ENCODE measurements around the gene JAKMIP2.
"Not testable (repeated sequence)": the region's sequence is repeated elsewhere in the genome, so short reads cannot be mapped to it uniquely, and the experiment has no call there.

JAKMIP2 gene

GRCh38 chr5:147743012-147743411 is 39.5 kb downstream of the JAKMIP2 start:
- no peak for DNase-seq

GRCh38 chr5:147742151-147742550 is 40.4 kb downstream of the JAKMIP2 start:
- no peak for DNase-seq

GRCh38 chr5:147740864-147741263 is 41.7 kb downstream of the JAKMIP2 start:
- DNase-seq = no peak

GRCh38 chr5:147737921-147738320 is 44.6 kb downstream of the JAKMIP2 start:
- no peak for DNase-seq

GRCh38 chr5:147735621-147736125 is 46.9 kb downstream of the JAKMIP2 start:
- DNase-seq = no peak

- DNase-seq = no peak
Observed at GRCh38 chr5:147734894-147735293, 47.6 kb downstream of the JAKMIP2 start.

DNA sequence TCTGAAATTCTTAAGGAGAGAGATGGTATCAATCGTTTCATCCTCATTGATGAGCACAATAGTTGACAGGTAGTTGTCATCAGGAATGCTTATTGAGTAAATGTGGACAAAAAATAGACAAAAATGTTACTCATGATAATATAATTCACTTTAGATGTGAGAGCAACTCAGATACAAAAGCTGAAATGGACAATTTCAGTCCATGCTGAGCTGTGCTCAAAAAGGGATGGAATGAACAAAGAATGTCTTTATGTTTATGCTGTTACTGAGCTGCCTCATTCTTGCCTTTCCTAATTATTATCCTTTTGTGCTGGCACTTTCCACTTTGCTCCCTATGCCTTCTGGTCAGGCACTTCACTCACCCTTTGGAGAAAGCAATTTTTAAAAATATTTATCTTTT is 49.5 kb downstream of the JAKMIP2 start:
- DNase-seq = no peak

GRCh38 chr5:147732291-147732883 is 50.1 kb downstream of the JAKMIP2 start:
- no peak for DNase-seq

DNA sequence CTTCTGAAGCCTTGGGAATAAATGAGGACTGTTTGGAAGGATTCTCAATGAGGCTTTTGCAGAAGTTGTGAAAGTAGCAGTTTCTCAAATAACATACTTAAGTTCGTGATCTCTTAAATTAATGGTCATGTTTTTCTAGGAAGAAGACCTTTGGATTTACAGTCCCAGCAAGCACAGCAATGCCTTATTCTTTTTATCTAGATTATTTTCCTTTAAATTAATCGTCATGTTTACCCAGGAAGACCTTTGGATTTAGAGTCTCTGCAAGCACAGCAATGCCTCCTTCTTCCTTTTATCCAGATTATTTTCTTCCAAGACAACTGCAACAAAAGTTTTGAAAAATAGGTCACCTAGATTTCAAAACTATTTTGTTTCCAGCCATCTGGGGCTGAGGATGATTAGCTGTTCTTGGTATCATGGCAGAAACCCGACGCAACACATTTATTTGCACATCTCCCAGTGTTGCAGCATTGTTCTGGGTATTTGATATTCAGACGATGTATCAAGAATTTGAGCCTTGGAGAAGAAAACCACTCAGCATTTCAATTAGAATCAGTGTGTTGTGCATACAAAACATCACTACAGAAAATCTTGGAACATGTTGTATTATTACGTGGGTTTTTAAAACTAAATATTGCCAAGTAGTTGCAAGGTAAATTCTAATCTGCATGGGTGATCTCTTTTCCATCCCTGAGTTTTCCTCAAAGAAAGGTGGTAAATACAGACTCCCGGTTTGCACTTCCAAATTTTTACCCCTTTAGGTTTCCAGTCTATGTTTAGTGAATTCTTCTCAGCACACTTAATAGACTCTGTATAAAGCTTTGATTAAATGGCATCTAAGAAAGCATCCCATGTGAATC is 50.9 kb downstream of the JAKMIP2 start:
- DNase-seq = no peak

DNA sequence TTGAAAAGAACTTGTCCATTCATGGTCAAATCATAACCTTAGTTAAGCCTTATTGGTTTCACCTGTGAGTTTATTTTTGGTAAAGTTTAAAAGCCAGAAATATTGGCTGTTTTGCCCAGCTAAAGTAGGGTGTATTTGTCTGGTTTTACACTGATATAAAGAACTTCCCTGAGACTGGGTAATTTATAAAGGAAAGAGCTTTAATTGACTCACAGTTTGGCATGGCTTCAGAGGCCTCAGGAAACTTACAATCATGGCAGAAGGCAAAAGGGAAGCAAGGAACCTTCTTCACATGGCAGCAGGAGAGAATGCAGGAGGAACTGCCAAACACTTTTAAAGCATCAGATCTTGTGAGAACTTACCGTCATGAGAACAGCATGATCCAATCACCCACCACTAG is 55.3 kb downstream of the JAKMIP2 start:
- no peak for DNase-seq

GRCh38 chr5:147721191-147721960 is 61.2 kb downstream of the JAKMIP2 start:
- not testable (repeated sequence) for DNase-seq

DNA sequence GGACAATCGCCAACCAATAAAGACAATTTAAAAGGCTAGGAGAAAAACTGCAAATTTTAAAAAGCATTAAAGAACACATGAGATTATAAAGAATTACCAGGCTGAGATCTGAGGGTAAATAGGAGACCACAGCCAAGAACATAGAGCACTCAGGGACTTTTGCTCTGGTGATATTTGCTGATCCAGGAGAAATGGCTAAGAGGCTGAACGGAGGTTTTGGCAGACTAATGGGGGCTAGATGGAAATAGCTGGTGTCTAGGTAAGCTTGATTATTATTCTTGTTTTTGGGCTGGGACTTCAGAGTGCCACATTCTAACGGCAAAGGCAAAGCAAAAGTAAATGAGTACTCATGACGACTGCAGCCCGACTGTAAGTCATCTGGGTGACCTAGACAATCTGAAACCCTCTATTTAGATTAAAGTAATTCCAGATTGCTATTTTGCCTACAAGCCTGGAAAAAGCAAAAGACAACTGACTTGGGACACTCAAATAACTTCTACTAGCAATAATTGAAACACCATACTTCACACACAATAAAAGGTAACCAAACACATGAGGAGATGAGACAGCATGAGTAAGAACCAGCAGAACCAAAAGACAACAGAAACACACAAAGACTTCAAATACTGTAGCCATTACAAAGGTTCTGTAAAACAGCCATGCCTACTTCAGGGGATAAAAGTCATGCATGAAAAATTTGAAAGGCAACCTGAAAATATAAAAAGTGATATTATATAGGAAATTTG is 68.8 kb downstream of the JAKMIP2 start:
- no peak for DNase-seq

DNA sequence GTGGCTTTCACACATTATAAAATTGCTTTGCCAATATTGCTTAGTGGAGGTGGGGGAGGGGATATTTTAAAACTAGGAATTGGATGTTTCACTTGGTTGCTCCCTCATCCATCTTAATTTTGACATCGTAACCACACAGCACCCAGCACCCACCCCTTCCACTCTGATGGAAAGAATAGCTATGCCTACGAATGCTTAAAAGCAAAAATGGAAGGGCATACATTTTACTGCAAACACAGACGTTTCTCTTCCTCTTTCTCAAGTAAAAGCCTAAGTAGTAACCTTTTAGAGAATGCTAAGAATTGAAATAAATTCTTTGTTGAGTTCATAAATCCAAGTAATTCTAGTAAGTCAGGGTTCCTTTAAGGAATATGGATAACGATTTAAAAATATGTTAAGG is 69.9 kb downstream of the JAKMIP2 start:
- DNase-seq = no peak

GRCh38 chr5:147712019-147712418 is 70.5 kb downstream of the JAKMIP2 start:
- DNase-seq = no peak

DNA sequence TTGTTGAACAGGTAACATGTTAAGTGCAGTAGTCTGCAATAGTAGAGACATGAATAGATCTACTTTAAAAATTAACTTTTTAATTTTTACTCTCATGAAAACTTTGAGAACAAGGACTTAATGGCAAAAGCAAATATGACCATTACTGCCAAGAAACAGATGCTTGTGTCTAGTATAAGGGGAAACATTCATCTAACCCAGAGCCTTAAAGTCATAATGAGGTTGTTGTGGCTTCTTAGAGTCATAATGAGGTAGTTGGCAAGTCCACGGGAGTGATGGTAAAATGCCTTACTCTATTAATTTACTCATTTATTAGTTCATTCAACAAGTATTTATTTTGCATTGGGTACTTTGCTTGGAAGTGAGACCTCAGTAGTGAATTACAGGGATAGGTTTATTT is 71.5 kb downstream of the JAKMIP2 start:
- no peak for DNase-seq

DNA sequence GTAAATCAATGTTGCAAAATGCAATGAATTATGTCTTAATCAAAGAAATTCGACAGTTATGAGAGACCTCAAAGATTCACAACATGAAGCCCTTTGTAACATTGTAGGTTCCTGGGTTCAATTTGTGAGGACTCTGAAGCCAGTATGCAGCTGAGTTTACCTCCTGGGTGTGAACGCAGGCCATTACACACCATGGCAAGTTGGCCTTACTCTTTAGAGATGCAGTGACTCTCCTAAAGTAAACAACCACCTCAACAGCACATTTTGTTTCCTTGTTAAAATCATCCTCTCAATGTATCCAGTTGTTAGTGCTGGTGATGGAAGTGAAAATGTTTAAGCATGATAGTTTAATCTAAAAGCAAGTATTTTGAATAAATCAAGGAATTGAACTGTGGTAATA is 73.8 kb downstream of the JAKMIP2 start:
- DNase-seq = no peak

DNA sequence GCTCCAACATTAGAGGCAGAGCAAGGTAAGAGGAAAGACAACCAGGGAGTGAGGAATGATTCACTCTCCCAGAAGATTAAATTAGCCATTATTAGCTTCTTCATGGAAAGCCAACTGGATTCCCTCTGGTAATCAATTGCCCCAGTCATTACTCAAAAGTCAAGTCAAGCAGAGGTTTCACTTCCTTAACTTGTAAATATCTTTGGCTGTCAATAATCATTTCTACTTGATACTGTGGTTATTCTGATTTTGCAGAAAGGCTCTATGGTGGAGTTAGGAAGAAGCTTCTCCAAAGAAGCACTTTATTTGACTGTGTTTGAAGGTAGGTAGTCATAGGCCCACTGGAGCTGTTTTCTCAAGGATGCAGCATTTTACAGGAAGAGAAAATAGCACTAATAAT is 78.0 kb downstream of the JAKMIP2 start:
- DNase-seq = no peak

- DNase-seq = no peak
Observed at GRCh38 chr5:147701468-147701867, 81.1 kb downstream of the JAKMIP2 start.

DNA sequence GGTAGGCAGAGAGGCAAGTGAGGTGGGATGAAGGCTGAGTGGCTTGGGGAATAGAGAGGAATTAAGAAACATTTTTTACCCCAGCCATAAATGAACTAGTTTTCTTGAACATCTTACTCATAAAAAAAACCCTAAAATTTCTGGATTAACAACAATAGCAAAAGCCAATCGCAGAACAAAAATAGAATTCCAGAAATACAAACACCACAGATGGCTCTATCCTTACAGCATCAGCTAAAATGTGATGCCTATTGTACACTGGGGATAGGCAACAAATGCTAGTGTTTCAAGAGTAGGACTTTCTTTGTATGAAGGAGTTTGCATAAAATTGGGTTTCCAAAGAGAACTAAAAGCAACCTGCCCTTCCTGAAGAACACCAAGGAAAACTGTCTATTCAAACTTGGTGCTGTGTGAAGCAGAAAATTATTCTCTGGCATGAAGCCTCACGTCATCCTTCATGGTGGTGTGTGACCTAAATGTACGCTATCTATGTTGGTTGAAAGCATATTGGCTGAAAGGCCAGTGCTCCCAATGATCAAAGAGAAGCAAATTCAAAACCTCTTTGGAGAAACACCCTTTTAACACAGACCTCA is 82.9 kb downstream of the JAKMIP2 start:
- DNase-seq = no peak

DNA sequence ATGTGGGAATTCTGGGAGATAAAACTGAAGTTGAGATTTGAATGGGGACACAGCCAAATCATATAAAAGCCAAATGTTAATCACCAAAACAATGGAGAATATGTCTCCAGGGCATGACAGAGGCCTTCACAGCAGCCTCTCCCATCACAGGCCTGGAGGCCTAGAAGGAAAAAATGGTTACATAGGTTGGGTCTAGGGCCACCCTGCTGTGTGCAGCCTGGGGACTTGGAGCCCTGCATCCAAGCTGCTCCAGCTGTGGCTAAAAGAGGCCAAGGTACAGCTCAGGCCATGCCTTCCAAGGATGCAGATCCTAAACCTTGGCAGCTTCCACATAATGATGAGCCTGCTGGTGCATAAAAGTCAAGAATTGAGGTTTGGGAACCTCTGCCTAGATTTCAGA is 85.1 kb downstream of the JAKMIP2 start:
- no peak for DNase-seq

GRCh38 chr5:147694772-147695171 is 87.8 kb downstream of the JAKMIP2 start:
- DNase-seq = no peak

DNA sequence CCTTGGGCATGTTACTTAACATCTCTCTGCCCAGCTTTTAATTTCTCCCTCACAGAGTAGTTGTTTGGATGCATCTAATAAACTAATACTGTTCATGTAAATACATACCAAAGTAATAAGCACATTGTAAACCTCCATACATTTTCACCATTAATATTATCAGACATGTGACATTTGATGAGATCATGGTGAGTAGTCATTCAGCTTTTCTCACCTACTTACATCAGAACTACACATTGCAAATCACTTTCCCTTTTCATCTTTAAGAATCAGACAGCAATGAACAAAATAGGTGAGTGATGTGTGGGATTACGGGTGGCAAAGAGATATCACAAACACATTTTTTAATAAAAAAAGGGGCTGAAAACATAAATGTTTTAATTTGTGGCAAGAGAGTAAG is 89.3 kb downstream of the JAKMIP2 start:
- no peak for DNase-seq

DNA sequence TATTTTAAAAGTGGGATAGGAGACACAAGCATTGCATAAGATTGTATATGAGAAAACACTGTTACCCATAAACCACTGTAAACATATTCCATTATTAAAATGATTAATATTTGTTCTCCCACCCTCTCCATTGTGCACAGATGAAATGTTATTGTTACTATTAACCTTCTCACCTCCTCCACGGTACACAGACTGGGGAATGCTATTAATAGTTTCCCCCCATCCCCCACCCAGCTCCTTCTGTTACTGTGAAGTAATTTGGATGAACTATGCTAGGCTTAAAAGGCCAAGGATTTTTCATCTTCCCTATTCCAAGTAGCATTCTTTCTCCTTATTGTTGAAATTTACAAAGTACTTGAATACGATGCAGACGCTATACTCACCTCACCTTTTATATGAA is 91.4 kb downstream of the JAKMIP2 start:
- DNase-seq = no peak
